Measurements from ENCODE around the gene TJP2. TPM values are rescaled to one million over a fixed set of nuclear protein-coding genes. Genes with fewer than 3 reads are reported as not detected.

The TJP2 gene
- total RNA-seq, 3 donors from 2014 or later = 81.1 to 172 (median 124) TPM

DNA sequence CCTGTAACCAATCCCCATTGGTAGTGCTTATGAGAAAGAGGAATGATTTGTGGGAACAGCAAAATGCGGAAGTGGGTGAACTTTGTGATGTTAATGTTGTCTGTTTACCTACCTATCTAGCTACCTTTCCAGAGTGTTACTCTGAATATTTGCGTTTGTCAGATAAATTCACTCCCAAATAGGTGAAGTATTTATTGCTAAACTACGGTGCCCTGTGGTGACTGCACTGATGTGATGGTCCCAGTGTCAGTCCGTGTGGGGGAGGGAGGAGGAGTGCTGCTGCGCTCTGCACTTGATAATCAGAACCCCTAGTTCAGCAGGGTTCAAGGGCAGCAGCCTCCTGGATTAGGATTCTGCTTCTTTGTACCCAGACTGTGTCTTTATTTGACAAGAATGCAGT is 55.3 kb downstream of the TJP2 start:
- TF ChIP-seq, protein P1, sequence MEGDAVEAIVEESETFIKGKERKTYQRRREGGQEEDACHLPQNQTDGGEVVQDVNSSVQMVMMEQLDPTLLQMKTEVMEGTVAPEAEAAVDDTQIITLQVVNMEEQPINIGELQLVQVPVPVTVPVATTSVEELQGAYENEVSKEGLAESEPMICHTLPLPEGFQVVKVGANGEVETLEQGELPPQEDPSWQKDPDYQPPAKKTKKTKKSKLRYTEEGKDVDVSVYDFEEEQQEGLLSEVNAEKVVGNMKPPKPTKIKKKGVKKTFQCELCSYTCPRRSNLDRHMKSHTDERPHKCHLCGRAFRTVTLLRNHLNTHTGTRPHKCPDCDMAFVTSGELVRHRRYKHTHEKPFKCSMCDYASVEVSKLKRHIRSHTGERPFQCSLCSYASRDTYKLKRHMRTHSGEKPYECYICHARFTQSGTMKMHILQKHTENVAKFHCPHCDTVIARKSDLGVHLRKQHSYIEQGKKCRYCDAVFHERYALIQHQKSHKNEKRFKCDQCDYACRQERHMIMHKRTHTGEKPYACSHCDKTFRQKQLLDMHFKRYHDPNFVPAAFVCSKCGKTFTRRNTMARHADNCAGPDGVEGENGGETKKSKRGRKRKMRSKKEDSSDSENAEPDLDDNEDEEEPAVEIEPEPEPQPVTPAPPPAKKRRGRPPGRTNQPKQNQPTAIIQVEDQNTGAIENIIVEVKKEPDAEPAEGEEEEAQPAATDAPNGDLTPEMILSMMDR (IDR thresholded peaks at IDR 0.05) = no peak

DNA sequence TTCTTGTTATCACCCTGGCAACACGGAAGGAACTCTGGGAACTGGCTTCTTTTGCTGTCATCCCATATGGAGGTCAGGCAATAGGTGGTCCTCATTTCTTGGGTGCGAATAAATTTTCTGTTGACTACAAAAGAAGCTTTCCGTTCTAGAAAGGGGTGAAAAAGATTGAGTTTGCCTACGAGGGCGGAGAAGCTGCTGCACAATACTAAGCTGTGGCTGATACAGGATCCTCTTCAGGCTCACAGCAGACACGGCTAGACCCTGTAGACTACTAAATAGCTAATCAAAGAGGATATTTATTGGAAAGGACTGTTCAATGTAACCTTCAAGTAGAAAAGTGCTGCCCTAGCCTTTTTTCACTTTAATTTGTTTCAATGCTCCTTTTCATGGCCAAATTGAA is 58.1 kb downstream of the TJP2 start:
- no peaks in the 10 kb centered on the region for H3K9me3 ChIP-seq
- ATAC-seq (no peak), DNase-seq (no peak)
- no peaks in the 10 kb centered on the region for H3K4me1 ChIP-seq (ENCODE audit: low read depth)
- H3K4me3 ChIP-seq = no peak overlapping the region
- intact Hi-C loops (cut with DNase I, micrococcal nuclease) = no loop called here
- no peaks in the 10 kb centered on the region for H3K36me3 ChIP-seq (ENCODE audit: low read depth)
- TF ChIP-seq, protein P1 (IDR thresholded peaks at IDR 0.05) = no peak

More for the DNA sequence above, 55.3 kb downstream of the TJP2 start:
- H3K9me3 ChIP-seq = no peaks in the 10 kb centered on the region
- H3K4me3 ChIP-seq = no peak overlapping the region
- intact Hi-C loops (cut with DNase I, micrococcal nuclease) = no loop called here
- ATAC-seq (no peak), DNase-seq (no peak)
- H3K36me3 ChIP-seq (ENCODE audit: low read depth) = no peaks in the 10 kb centered on the region
- H3K4me1 ChIP-seq (ENCODE audit: low read depth) = no peaks in the 10 kb centered on the region

DNA sequence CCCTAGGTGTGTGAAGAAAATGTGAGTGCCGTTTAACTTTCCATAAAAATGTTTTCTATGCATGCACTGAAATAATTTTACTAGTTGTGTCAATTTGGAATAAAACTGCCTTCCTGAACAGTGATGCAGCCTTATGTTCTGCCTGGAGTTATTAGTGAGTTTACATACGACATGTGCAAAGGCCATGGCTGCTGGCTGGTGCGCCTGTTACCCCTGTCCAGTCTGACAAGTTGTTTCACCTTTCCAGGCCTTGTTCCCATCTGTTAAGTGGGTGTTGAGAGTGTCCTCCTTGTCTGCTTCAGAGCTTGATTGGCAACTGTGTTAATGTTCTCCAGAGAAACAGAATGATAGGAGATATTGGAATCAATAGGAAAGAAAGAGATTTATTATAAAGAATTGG is 60.6 kb downstream of the TJP2 start:
- H3K4me3 ChIP-seq = no peak overlapping the region
- no peaks in the 10 kb centered on the region for H3K9me3 ChIP-seq
- no peak for ATAC-seq
- DNase-seq = no peak
- intact Hi-C loops (cut with DNase I, micrococcal nuclease) = no loop called here
- no peaks in the 10 kb centered on the region for H3K4me1 ChIP-seq (ENCODE audit: low read depth)
- no peaks in the 10 kb centered on the region for H3K36me3 ChIP-seq (ENCODE audit: low read depth)
- TF ChIP-seq, protein P1 (IDR thresholded peaks at IDR 0.05) = no peak

DNA sequence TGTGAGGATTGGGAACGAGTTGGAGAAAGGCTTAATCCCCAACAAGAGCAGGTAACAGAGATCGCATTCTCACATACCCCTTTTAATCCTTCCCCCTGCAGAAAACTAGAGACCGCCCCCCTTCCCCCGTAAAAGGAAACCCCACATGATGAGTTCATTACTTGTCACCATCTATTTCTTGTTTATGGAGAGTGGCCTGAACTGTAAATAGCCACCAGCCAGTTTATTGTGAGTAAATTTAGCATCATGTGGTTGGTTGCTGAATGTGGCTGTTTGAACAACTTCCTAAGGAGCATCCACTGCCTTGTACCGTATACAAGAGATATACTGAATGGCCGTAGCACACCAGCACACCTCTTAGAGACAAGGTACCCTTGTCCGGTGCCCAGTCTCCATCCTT is 62.1 kb downstream of the TJP2 start:
- no peak for ATAC-seq
- intact Hi-C loops (cut with DNase I, micrococcal nuclease) = no loop called here

DNA sequence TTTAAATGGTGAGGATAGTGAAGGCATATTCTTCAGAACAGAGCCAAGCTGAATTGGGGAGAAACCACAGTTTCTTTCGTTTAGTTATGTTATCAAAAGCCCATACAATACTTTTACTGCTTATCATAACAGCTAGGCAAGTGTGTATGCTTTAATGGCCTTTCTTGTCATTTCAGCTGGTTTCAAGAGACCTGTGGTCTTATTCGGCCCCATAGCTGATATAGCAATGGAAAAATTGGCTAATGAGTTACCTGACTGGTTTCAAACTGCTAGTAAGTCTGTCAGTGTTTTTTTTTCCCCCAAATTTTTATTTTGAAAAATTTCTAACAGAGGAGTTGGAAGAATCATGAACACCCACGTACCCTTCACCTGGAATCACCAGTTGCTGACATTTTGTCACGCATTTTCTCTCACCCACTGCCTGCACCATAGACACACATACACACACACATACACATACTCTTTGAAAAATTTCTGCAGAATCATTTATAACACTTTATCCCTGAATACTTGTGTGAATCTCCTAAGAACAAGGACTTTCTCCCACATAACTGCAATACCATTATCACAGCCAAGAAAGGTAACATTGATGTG is 63.7 kb downstream of the TJP2 start:
- no peak for DNase-seq
- TF ChIP-seq, protein P1 (IDR thresholded peaks at IDR 0.05) = no peak
- Histone ChIP-seq H3K4me3 (no peak overlapping the region), H3K9me3 (no peaks in the 10 kb centered on the region), H3K4me1 (ENCODE audit: low read depth) (no peaks in the 10 kb centered on the region), H3K36me3 (ENCODE audit: low read depth) (no peaks in the 10 kb centered on the region)
- ATAC-seq = no peak
- intact Hi-C loops (cut with DNase I, micrococcal nuclease) = no loop called here

More for the DNA sequence above, 62.1 kb downstream of the TJP2 start:
- H3K4me3 ChIP-seq = no peak overlapping the region
- DNase-seq = no peak
- no peaks in the 10 kb centered on the region for H3K36me3 ChIP-seq (ENCODE audit: low read depth)
- TF ChIP-seq, protein P1 (IDR thresholded peaks at IDR 0.05) = no peak
- no peaks in the 10 kb centered on the region for H3K9me3 ChIP-seq
- no peaks in the 10 kb centered on the region for H3K4me1 ChIP-seq (ENCODE audit: low read depth)

DNA sequence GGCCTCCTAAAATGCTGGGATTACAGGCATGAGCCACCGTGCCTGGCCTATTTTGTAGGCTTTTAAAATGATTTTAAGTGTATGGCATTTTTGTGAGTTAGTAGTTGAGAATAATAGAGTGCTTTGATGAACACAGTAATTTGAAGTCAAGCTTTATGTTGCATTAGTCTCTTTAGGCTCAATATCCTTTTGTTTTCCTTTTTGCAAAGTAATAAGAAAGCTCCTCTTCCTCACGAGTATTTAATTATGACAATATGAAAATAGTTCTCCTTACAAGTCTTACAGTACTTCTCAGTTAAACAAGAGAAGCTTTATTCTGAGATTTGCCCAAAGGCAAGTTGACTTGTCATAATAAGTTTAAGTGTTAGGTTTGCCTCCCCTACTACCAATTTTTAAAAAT is 69.0 kb downstream of the TJP2 start:
- no peak for ATAC-seq
- H3K36me3 ChIP-seq (ENCODE audit: low read depth) = peaks cover 3% of the 10 kb centered on the region
- H3K9me3 ChIP-seq = no peaks in the 10 kb centered on the region
- H3K4me1 ChIP-seq (ENCODE audit: low read depth) = no peaks in the 10 kb centered on the region
- TF ChIP-seq, protein P1 (IDR thresholded peaks at IDR 0.05) = no peak
- no peak overlapping the region for H3K4me3 ChIP-seq
- intact Hi-C loops (cut with DNase I, micrococcal nuclease) = no loop called here
- no peak for DNase-seq
